ENCODE measurements around the gene WWTR1. TPM values are rescaled to one million over a fixed set of nuclear protein-coding genes. Genes with fewer than 3 reads are reported as not detected.

WWTR1 gene
- total RNA-seq, 2 donors from 2014 or later = 0.99 to 1.2 TPM

Other genes with a start within 250 kb of the WWTR1 start
- not detected for gene TM4SF4, start 183.3 kb downstream of the WWTR1 start, total RNA-seq
- gene COMMD2, start 94.5 kb upstream of the WWTR1 start, total RNA-seq = 10 to 100 TPM; 24.6 to 25.0 TPM
- not detected for gene ANKUB1, start 134.5 kb upstream of the WWTR1 start, total RNA-seq
- gene RNF13, start 155.2 kb upstream of the WWTR1 start, total RNA-seq = 10 to 100 TPM; 24.2 to 27.7 TPM